GM19328 (cell line): ENCODE measurements around the gene NPB.

Experiments
- ATAC-seq: cut with Tn5 transposase; IDR thresholded peaks from one replicate; pipeline ENCODE4 v1.9.1; 2021; ENCODE audit warnings: mild to moderate bottlenecking, moderate library complexity; ENCODE audit not compliant: unreplicated experiment

The NPB gene

GRCh38 chr17:81869221-81870130 lies 32.6 kb upstream of the NPB start:
- no peak for ATAC-seq

- ATAC-seq, result no peak
Observed at GRCh38 chr17:81870131-81870980, 31.7 kb upstream of the NPB start.

- peak; percentile 19 for ATAC-seq
Observed at GRCh38 chr17:81870981-81871386, 31.1 kb upstream of the NPB start, which contains the start of gene ARHGDIA. ARHGDIA (minus strand) TSS chr17:81871337; CDS start chr17:81869930, 1,407 bp downstream.

GRCh38 chr17:81871387-81872230 lies 30.4 kb upstream of the NPB start:
- ATAC-seq, result peak; percentile 47

- ATAC-seq, result no peak
Observed at GRCh38 chr17:81877569-81877968, 24.5 kb upstream of the NPB start.

- no peak for ATAC-seq
Observed at GRCh38 chr17:81878294-81878693, 23.7 kb upstream of the NPB start.

GRCh38 chr17:81879121-81879520 lies 22.9 kb upstream of the NPB start:
- ATAC-seq, result no peak

GRCh38 chr17:81884520-81884919 lies 17.5 kb upstream of the NPB start:
- ATAC-seq, result no peak

GRCh38 chr17:81884968-81885367 lies 17.1 kb upstream of the NPB start:
- no peak for ATAC-seq

- no peak for ATAC-seq
Observed at GRCh38 chr17:81885454-81885853, 16.6 kb upstream of the NPB start.

GRCh38 chr17:81885869-81886548 lies 16.0 kb upstream of the NPB start:
- no peak for ATAC-seq

GRCh38 chr17:81888105-81888987 lies 13.7 kb upstream of the NPB start:
- ATAC-seq, result no peak

- no peak for ATAC-seq
Observed at GRCh38 chr17:81888988-81889595, 12.9 kb upstream of the NPB start.

GRCh38 chr17:81889602-81890001 lies 12.4 kb upstream of the NPB start:
- ATAC-seq, result no peak

- peak; percentile 6 for ATAC-seq
Observed at GRCh38 chr17:81890447-81891302, 11.4 kb upstream of the NPB start.

- peak; percentile 16 for ATAC-seq
Observed at GRCh38 chr17:81891303-81891552, 10.8 kb upstream of the NPB start.

GRCh38 chr17:81895400-81895799 lies 6.6 kb upstream of the NPB start:
- no peak for ATAC-seq
